Astrocyte (in vitro differentiated cells and primary cell): ENCODE results near the gene SPSB3. TPM values are rescaled to one million over a fixed set of nuclear protein-coding genes. Genes with fewer than 3 reads are reported as not detected.

Source experiments
- DNase-seq: peaks from one replicate; pipeline ENCODE4 v3.0.0-alpha.2; 2010; ENCODE audit warnings: low read depth
- FAIRE-seq: peaks from 2 replicates; lab custom pipeline; 2011; peaks lifted over from hg19 to GRCh38; lab: Jason Lieb, UNC
- H2AFZ ChIP-seq: 2 replicates; pipeline ENCODE4 v1.6.0; 2012; ENCODE audit warnings: low read depth, low read length, inconsistent platforms
- H3K27ac ChIP-seq: 2 replicates; pipeline ENCODE4 v1.5.1; 2011; ENCODE audit warnings: low read depth, low read length, inconsistent platforms
- H3K27me3 ChIP-seq: 2 replicates; pipeline ENCODE4 v1.6.0; 2011; ENCODE audit warnings: low read length, inconsistent platforms; ENCODE audit not compliant: insufficient read depth
- H3K36me3 ChIP-seq: 2 replicates; pipeline ENCODE4 v1.5.1; 2011; ENCODE audit warnings: low read length, inconsistent platforms; ENCODE audit not compliant: insufficient read depth
- H3K4me1 ChIP-seq: 2 replicates; pipeline ENCODE4 v1.5.1; 2011; ENCODE audit warnings: low read length, inconsistent platforms; ENCODE audit not compliant: insufficient read depth
- H3K4me2 ChIP-seq: 2 replicates; pipeline ENCODE4 v1.6.0; 2012; ENCODE audit warnings: low read length, inconsistent platforms
- H3K4me3 ChIP-seq: 2 replicates; pipeline ENCODE4 v1.5.1; 2011; ENCODE audit warnings: low read depth, mild to moderate bottlenecking, low read length, inconsistent platforms; ENCODE audit not compliant: insufficient read depth
- H3K79me2 ChIP-seq: 2 replicates; pipeline ENCODE4 v1.6.0; 2012; ENCODE audit warnings: mild to moderate bottlenecking, low read length, inconsistent platforms; ENCODE audit not compliant: insufficient read depth
- H3K9ac ChIP-seq: 2 replicates; pipeline ENCODE4 v1.6.0; 2012; ENCODE audit warnings: mild to moderate bottlenecking, low read length, inconsistent platforms
- H3K9me3 ChIP-seq: 2 replicates; pipeline ENCODE4 v1.5.1; 2012; ENCODE audit warnings: low read depth, mild to moderate bottlenecking, low read length, inconsistent platforms; ENCODE audit not compliant: insufficient read depth
- H4K20me1 ChIP-seq: 2 replicates; pipeline ENCODE4 v1.6.0; 2012; ENCODE audit warnings: low read length, inconsistent platforms; ENCODE audit not compliant: insufficient read depth
- H3K27ac Mint-ChIP-seq: one replicate; pipeline ENCODE4 v1.8.0; 2021; ENCODE audit warnings: mild to moderate bottlenecking, mixed read lengths; ENCODE audit not compliant: unreplicated experiment
- H3K27me3 Mint-ChIP-seq: one replicate; pipeline ENCODE4 v1.8.0; 2021; ENCODE audit warnings: low read depth, mixed read lengths; ENCODE audit not compliant: unreplicated experiment
- H3K36me3 Mint-ChIP-seq: one replicate; pipeline ENCODE4 v1.8.0; 2021; ENCODE audit warnings: low read depth, mixed read lengths; ENCODE audit not compliant: unreplicated experiment
- H3K4me1 Mint-ChIP-seq: one replicate; pipeline ENCODE4 v1.8.0; 2021; ENCODE audit warnings: low read depth, mixed read lengths; ENCODE audit not compliant: unreplicated experiment
- H3K4me3 Mint-ChIP-seq: one replicate; pipeline ENCODE4 v1.8.0; 2021; ENCODE audit warnings: mild to moderate bottlenecking, moderate library complexity, mixed read lengths; ENCODE audit not compliant: unreplicated experiment
- H3K9me3 Mint-ChIP-seq: one replicate; pipeline ENCODE4 v1.8.0; 2021; ENCODE audit warnings: mild to moderate bottlenecking, mixed read lengths; ENCODE audit not compliant: unreplicated experiment
- CTCF ChIP-seq: IDR thresholded peaks from 2 replicates; pipeline ENCODE4 v1.5.1; 2011; ENCODE audit warnings: low read depth, mild to moderate bottlenecking, inconsistent platforms, low read length, moderate library complexity; ENCODE audit not compliant: insufficient read depth
- EZH2 ChIP-seq: IDR thresholded peaks from 2 replicates; pipeline ENCODE4 v1.6.1; 2012; ENCODE audit warnings: mild to moderate bottlenecking, low read length, inconsistent platforms; ENCODE audit not compliant: insufficient read depth
- total RNA-seq: library from RNA; stranded (reverse); gene quantifications from 2 replicates; pipeline ENCODE4 v1.2.1, GENCODE V29; 2021

The SPSB3 gene
- total RNA-seq, 1 donor from 2014 or later = 23.3 TPM

DNA sequence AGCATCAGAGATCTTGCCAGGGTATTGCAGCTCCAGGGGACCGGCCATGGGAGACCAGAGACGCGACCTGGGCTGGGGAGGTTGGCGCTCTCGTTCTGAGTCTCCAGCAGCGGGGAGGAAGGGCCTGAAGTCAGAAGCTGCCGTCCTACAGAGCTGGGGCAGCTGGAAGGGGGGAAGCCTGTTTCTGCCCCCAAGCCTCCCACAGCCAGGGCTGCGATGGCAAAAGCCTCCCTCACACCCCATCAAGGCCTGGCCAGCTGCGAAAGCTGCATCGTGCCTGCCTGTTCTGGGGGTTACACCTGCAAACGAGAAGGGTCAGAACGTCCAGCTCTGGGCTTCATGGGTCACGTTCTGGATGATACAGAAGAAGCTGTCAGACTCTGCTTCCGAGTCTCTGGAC is 50.3 kb downstream of the SPSB3 start:
- no peak overlapping the region for H3K4me3 Mint-ChIP-seq
- no peaks in the 10 kb centered on the region for H3K9me3 Mint-ChIP-seq
- H3K36me3 Mint-ChIP-seq = peaks cover 12% of the 10 kb centered on the region
- no peak overlapping the region for H3K4me2 ChIP-seq
- peaks cover 41% of the 10 kb centered on the region for H3K79me2 ChIP-seq
- FAIRE-seq (no peak), DNase-seq (no peak)
- H2AFZ ChIP-seq = no peak overlapping the region
- no peaks in the 10 kb centered on the region for H3K4me1 Mint-ChIP-seq
- no peaks in the 10 kb centered on the region for H3K27me3 Mint-ChIP-seq
- no peak overlapping the region for H3K9ac ChIP-seq
- TF ChIP-seq EZH2 (no peak), CTCF (no peak)
- no peak overlapping the region for H3K27ac Mint-ChIP-seq
- peaks cover 61% of the 10 kb centered on the region for H4K20me1 ChIP-seq
- no peaks in the 10 kb centered on the region for H3K27me3 ChIP-seq
- H3K27ac ChIP-seq = no peak overlapping the region
- no peak overlapping the region for H3K4me3 ChIP-seq
- H3K36me3 ChIP-seq = peaks cover 12% of the 10 kb centered on the region
- peaks cover 16% of the 10 kb centered on the region for H3K9me3 ChIP-seq
- H3K4me1 ChIP-seq = no peaks in the 10 kb centered on the region

- no peak overlapping the region for H3K4me3 ChIP-seq
- Mint-ChIP-seq H3K4me3 (no peak overlapping the region), H3K27ac (no peak overlapping the region), H3K36me3 (peaks cover 12% of the 10 kb centered on the region), H3K4me1 (no peaks in the 10 kb centered on the region), H3K9me3 (no peaks in the 10 kb centered on the region), H3K27me3 (no peaks in the 10 kb centered on the region)
- H3K9ac ChIP-seq = no peak overlapping the region
- peaks cover 12% of the 10 kb centered on the region for H3K36me3 ChIP-seq
- FAIRE-seq (no peak), DNase-seq (no peak)
- H3K9me3 ChIP-seq = peaks cover 12% of the 10 kb centered on the region
- H3K27ac ChIP-seq = no peak overlapping the region
- H3K27me3 ChIP-seq = no peaks in the 10 kb centered on the region
- H3K4me2 ChIP-seq = no peak overlapping the region
- TF ChIP-seq EZH2 (no peak), CTCF (no peak)
- H2AFZ ChIP-seq = no peak overlapping the region
- H3K4me1 ChIP-seq = no peaks in the 10 kb centered on the region
- peaks cover 61% of the 10 kb centered on the region for H4K20me1 ChIP-seq
- peaks cover 44% of the 10 kb centered on the region for H3K79me2 ChIP-seq
Measured at GRCh38 chr16:1731603-1732002, 50.8 kb downstream of the SPSB3 start.

- peaks cover 12% of the 10 kb centered on the region for H3K36me3 ChIP-seq
- no peak overlapping the region for H3K4me3 ChIP-seq
- FAIRE-seq = no peak
- Mint-ChIP-seq H3K36me3 (peaks cover 12% of the 10 kb centered on the region), H3K9me3 (no peaks in the 10 kb centered on the region), H3K27ac (no peak overlapping the region), H3K4me3 (no peak overlapping the region), H3K27me3 (no peaks in the 10 kb centered on the region), H3K4me1 (no peaks in the 10 kb centered on the region)
- peaks cover 62% of the 10 kb centered on the region for H4K20me1 ChIP-seq
- TF ChIP-seq EZH2 (no peak), CTCF (no peak)
- peaks cover 48% of the 10 kb centered on the region for H3K79me2 ChIP-seq
- no peak overlapping the region for H3K9ac ChIP-seq
- no peak overlapping the region for H3K27ac ChIP-seq
- DNase-seq = no peak
- no peaks in the 10 kb centered on the region for H3K27me3 ChIP-seq
- H3K4me1 ChIP-seq = no peaks in the 10 kb centered on the region
- no peak overlapping the region for H3K4me2 ChIP-seq
- peaks cover 11% of the 10 kb centered on the region for H3K9me3 ChIP-seq
- no peak overlapping the region for H2AFZ ChIP-seq
Measured at GRCh38 chr16:1731073-1731472, 51.3 kb downstream of the SPSB3 start.
